ENCODE measurements around the gene PILRA.
"Not testable (repeated sequence)": the region's sequence is repeated elsewhere in the genome, so short reads cannot be mapped to it uniquely, and the experiment has no call there.

PILRA gene

GRCh38 chr7:100373261-100373831 lies at the start of gene PILRA:
Gene PILRA, plus strand, starts transcription at chr7:100373487. Its CDS starts 170 bp downstream, at chr7:100373657.
- DNase-seq (ENCODE audit: low read depth), result no peak

GRCh38 chr7:100324194-100324593 lies 49.1 kb upstream of the PILRA start:
- not testable (repeated sequence) for DNase-seq (ENCODE audit: low read depth)

- not testable (repeated sequence) for DNase-seq (ENCODE audit: low read depth)
Measured at GRCh38 chr7:100325671-100326070, 47.6 kb upstream of the PILRA start.

GRCh38 chr7:100326914-100327313 lies 46.4 kb upstream of the PILRA start:
- DNase-seq (ENCODE audit: low read depth), result not testable (repeated sequence)

- peak; percentile 65 for DNase-seq (ENCODE audit: low read depth)
Measured at GRCh38 chr7:100335566-100336466, 37.5 kb upstream of the PILRA start.

GRCh38 chr7:100338083-100338696 lies 35.1 kb upstream of the PILRA start:
- not testable (repeated sequence) for DNase-seq (ENCODE audit: low read depth)

GRCh38 chr7:100341286-100341685 lies 32.0 kb upstream of the PILRA start:
- not testable (repeated sequence) for DNase-seq (ENCODE audit: low read depth)

- DNase-seq (ENCODE audit: low read depth), result no peak
Measured at GRCh38 chr7:100342765-100343164, 30.5 kb upstream of the PILRA start.

- not testable (repeated sequence) for DNase-seq (ENCODE audit: low read depth)
Measured at GRCh38 chr7:100344124-100344559, 29.1 kb upstream of the PILRA start.

- DNase-seq (ENCODE audit: low read depth), result peak; percentile 32
Measured at GRCh38 chr7:100344560-100345287, 28.6 kb upstream of the PILRA start.

GRCh38 chr7:100345288-100345672 lies 28.0 kb upstream of the PILRA start:
- not testable (repeated sequence) for DNase-seq (ENCODE audit: low read depth)

- DNase-seq (ENCODE audit: low read depth), result no peak
Measured at GRCh38 chr7:100346921-100347320, 26.4 kb upstream of the PILRA start.

GRCh38 chr7:100348805-100349204 lies 24.5 kb upstream of the PILRA start:
- no peak for DNase-seq (ENCODE audit: low read depth)

GRCh38 chr7:100349757-100350156 lies 23.5 kb upstream of the PILRA start:
- no peak for DNase-seq (ENCODE audit: low read depth)

- DNase-seq (ENCODE audit: low read depth), result no peak
Measured at GRCh38 chr7:100351657-100352058, 21.6 kb upstream of the PILRA start.

GRCh38 chr7:100352230-100352781 lies 21.0 kb upstream of the PILRA start:
- not testable (repeated sequence) for DNase-seq (ENCODE audit: low read depth)

- DNase-seq (ENCODE audit: low read depth), result no peak
Measured at GRCh38 chr7:100352984-100353684, 20.2 kb upstream of the PILRA start.

- no peak for DNase-seq (ENCODE audit: low read depth)
Measured at GRCh38 chr7:100353685-100354330, 19.5 kb upstream of the PILRA start.

GRCh38 chr7:100356416-100357068 lies 16.7 kb upstream of the PILRA start:
- DNase-seq (ENCODE audit: low read depth), result no peak

GRCh38 chr7:100357131-100357561 lies 16.1 kb upstream of the PILRA start:
- DNase-seq (ENCODE audit: low read depth), result no peak

Data from non-pigmented ciliary epithelial cell (primary cell).